GM19099 (cell line): ENCODE measurements around the gene GDAP2.

ENCODE experiments used
- POLR2A ChIP-seq: IDR thresholded peaks from 3 replicates; pipeline ENCODE4 v1.6.1; 2011; ENCODE audit warnings: low read depth; ENCODE audit not compliant: insufficient read length; ENCODE audit errors: extremely low read depth

The GDAP2 gene

DNA sequence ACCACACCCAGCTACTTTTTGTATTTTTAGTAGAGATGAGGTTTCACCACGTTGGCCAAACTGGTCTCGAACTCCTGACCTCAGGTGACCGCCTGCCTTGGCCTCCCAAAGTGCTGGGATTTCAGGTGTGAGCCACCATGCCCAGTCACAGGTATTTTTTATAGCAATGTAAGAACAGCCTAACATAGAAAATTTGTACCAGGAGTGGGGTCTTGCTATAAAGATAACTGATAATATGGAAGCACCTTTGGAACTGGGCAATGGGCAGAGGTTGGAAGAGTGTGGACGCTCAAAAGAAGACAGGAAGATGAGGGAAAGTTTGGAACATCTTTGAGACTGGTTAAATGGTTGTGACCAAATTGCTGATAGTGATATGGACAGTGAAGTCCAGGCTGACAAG, 99.2 kb downstream of the GDAP2 start:
- TF ChIP-seq POLR2A = no peak

- no peak for TF ChIP-seq POLR2A
These were observed 101.2 kb downstream of the GDAP2 start for GRCh38 chr1:117828201-117828600.

GRCh38 chr1:117826540-117827078, 102.8 kb downstream of the GDAP2 start:
- TF ChIP-seq POLR2A = no peak

- TF ChIP-seq POLR2A = no peak
These were observed 103.3 kb downstream of the GDAP2 start for GRCh38 chr1:117826119-117826518.

- TF ChIP-seq POLR2A = no peak
These were observed 104.0 kb downstream of the GDAP2 start for GRCh38 chr1:117825414-117825813.

- TF ChIP-seq POLR2A = no peak
These were observed 104.8 kb downstream of the GDAP2 start for GRCh38 chr1:117824616-117825015.

GRCh38 chr1:117821774-117822482, 107.5 kb downstream of the GDAP2 start:
- no peak for TF ChIP-seq POLR2A

- TF ChIP-seq POLR2A = no peak
These were observed 108.1 kb downstream of the GDAP2 start for GRCh38 chr1:117821382-117821755.

GRCh38 chr1:117820694-117821381, 108.6 kb downstream of the GDAP2 start:
- TF ChIP-seq POLR2A = no peak

DNA sequence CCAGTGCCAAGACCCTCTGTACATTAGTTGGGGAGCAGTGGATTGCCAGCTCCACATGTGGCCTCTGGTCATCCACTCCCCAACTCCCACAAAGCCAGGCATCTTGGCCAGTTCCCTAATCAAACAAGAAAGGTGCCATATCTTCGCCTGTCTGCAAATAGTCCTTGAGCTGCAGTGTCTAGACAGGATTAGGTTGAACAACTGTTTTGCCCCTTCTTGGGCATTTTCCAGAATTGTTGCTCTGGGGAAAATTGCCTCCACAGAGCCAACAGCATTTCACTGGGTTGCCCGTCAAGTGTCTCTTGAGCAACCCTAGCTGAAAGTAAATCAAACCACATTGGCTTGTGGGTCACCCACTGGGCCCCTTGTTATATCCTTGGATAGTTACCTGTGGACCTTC, 109.3 kb downstream of the GDAP2 start:
- TF ChIP-seq POLR2A = no peak

DNA sequence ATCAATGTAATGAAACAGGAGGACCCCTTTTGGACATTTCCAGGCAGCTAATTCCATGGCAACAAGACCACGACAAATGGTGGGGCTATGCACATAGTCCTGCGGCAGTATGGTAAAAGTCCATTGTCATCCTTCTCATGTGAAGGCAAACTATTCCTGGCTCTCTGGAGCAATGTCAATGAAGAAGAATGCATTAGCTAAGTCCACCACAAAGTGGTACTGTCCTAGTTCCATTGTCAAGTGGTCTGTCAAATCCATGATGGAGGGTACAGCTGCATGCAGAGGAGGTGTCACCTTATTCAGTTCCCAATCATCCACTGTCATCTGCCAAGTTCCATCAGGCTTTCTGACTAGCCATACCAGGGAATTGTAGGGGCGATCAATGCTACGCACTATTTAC, 110.1 kb downstream of the GDAP2 start:
- TF ChIP-seq POLR2A = no peak

GRCh38 chr1:117818456-117818855, 111.0 kb downstream of the GDAP2 start:
- TF ChIP-seq POLR2A = no peak

DNA sequence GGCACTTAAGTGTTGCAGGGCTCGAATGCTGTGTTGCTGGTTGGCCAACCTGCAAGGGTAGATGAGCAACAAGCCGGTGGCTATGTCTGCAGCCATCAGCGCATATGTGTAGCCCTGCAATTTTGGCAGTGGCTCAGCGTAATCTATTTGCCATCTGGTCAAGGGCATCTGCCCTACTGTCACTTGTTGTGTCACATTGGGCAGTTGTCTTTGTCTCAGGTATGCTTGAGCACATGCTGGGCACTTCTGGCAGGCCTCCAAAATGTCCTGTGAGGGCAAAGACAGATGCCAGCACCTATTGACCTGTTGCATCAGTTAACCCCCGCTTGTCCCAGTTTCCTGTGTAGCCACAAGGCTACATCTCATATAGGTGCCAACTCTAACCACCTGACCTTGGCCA, 111.8 kb downstream of the GDAP2 start:
- no peak for TF ChIP-seq POLR2A

DNA sequence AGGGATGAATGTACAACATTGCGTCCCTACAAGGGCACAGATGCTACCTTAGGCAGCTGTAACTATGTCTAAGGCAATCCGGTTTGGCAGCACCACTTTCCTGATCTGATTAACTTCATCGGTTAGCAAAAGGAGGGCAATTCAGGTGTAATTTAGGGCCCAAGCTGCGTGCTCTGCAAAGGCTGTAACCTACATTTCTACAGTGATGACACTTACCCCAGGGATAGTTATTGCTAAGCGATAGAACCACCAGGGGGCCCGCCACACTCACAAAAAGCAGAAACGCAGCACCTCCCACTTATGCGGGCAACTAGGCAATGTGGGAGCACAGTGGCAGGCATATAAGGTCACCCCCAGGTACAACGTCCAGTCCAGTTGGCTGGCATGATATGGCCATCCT, 113.5 kb downstream of the GDAP2 start:
- TF ChIP-seq POLR2A = no peak

- no peak for TF ChIP-seq POLR2A
These were observed 114.3 kb downstream of the GDAP2 start for GRCh38 chr1:117814856-117815797.
